ENCODE measurements around the gene IGF2BP1. TPM values are rescaled to one million over a fixed set of nuclear protein-coding genes. Genes with fewer than 3 reads are reported as not detected.

IGF2BP1 gene
- total and polyA plus RNA-seq, 2 of the 8 experiments (the other 6 are each of a cell fraction or from before 2014, with no cell fraction given): 41.6 to 513 TPM

DNA sequence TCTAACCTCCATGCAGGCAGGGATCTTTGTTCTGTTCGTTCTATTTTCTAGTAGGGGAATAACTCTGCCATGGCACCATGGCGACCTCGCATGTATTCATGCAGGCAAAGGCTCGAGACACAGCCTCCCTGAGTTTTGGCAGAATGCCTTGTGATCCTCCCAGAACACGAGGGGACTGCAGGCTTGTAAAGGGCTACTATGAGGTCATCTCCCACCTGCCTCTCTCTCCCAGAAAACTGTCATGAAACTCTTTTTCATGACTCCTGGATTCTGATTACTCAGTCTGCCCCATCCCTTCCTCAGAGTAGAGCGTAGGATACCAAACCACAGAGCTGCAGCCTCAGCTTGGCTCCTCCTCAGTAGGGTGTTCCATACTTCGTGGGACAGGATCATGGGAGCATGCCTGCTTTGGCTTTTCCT, 64.3 kb downstream of the IGF2BP1 start:
- H3K9ac ChIP-seq (replicated peaks in 1 of 4; ENCODE audit: extremely low read depth in 1 of 4, low read depth in 3 of 4, low read length in 3 of 4): no peak overlapping the region; a peak in 1 of 7 replicates
- no peaks in the 10 kb centered on the region for H3K23me2 ChIP-seq (ENCODE audit: low read depth, low read length)
- H3K36me3 ChIP-seq (ENCODE audit: control insufficient read depth in 2 of 4, insufficient read depth in 4 of 4, low read length in 3 of 4): peaks cover 0 to under 1% (median 0%) of the 10 kb centered on the region in 4 experiments; a peak in 1 of 8 replicates
- no peaks in the 10 kb centered on the region for H3K79me2 ChIP-seq (ENCODE audit: control insufficient read depth in 1 of 2, insufficient read depth in 2 of 2, low read length in 2 of 2)
- no peak overlapping the region for H4K5ac ChIP-seq (ENCODE audit: insufficient read length, low read depth, low read length)
- H3K4me2 ChIP-seq (ENCODE audit: insufficient read depth in 1 of 2, low read depth in 2 of 2, low read length in 2 of 2): no peak overlapping the region
- no peak overlapping the region for H3K23ac ChIP-seq (ENCODE audit: insufficient read length)
- no peak overlapping the region for H3K18ac ChIP-seq (ENCODE audit: extremely low read depth, low read length)
- H3K4me3 ChIP-seq (ENCODE audit: extremely low read depth in 1 of 4, insufficient read depth in 2 of 4, low read depth in 3 of 4, low read length in 4 of 4): no peak overlapping the region
- H3K27ac ChIP-seq (ENCODE audit: low read depth, low read length): no peak overlapping the region
- FAIRE-seq (no peak), DNase-seq (ENCODE audit: low read depth in 1 of 2, low spot score in 2 of 2) (no peak)
- H3K4me1 ChIP-seq (replicated peaks in 1 of 4; ENCODE audit: control insufficient read depth in 3 of 4, insufficient read depth in 4 of 4, low read length in 3 of 4): no peaks in the 10 kb centered on the region; a peak in 1 of 7 replicates
- ChIA-PET POLR2A (ENCODE audit: partially characterized antibody) (interaction anchor here (0.6 kb wide), 1 partner anchor 12 kb away, joined by 3 read pairs; no protein-coding TSS in a partner anchor), CTCF (ENCODE audit: partially characterized antibody) (interaction anchor here (0.7 to 1.3 kb wide), 2 partner anchors 29 to 82 kb away, joined by 5 to 6 read pairs; no protein-coding TSS in a partner anchor)
- H3K9me3 ChIP-seq (ENCODE audit: insufficient read depth in 2 of 2, low read depth in 1 of 2, low read length in 1 of 2): no peaks in the 10 kb centered on the region
- no peak overlapping the region for H2BK12ac ChIP-seq (ENCODE audit: low read depth, low read length)
- H2BK15ac ChIP-seq (ENCODE audit: low read length): no peak overlapping the region
- no peak overlapping the region for H2BK120ac ChIP-seq (replicated peaks; ENCODE audit: low read depth, low read length)
- no peak overlapping the region for H2AK5ac ChIP-seq (ENCODE audit: low read depth, low read length)
- no peaks in the 10 kb centered on the region for H4K20me1 ChIP-seq (replicated peaks in 1 of 2; ENCODE audit: control insufficient read depth in 1 of 2, insufficient read depth in 2 of 2, low read length in 2 of 2)
- no peak overlapping the region for H3K14ac ChIP-seq (ENCODE audit: insufficient read length)
- no peaks in the 10 kb centered on the region for H3K27me3 ChIP-seq (replicated peaks in 1 of 4; ENCODE audit: control insufficient read depth in 3 of 4, extremely low read depth in 1 of 4, insufficient read depth in 3 of 4, low read length in 3 of 4)
- H3K4ac ChIP-seq (replicated peaks; ENCODE audit: insufficient read length, low read depth, low read length): no peak overlapping the region
- H3K56ac ChIP-seq (replicated peaks; ENCODE audit: insufficient read length, low read depth, low read length): no peak overlapping the region
- H2AFZ ChIP-seq (ENCODE audit: low read length): no peak overlapping the region
- no peak overlapping the region for H2BK20ac ChIP-seq (ENCODE audit: low read length)
- H2BK5ac ChIP-seq (ENCODE audit: low read depth, low read length): no peak overlapping the region
- no peak overlapping the region for H4K8ac ChIP-seq (ENCODE audit: extremely low read depth, insufficient read depth, low read length)
- WGBS, 2 experiments (ENCODE audit: extremely low coverage in 1 of 2, insufficient coverage in 1 of 2, insufficient read length in 1 of 2, insufficient replicate concordance in 2 of 2, low coverage in 1 of 2, low lambda C conversion rate in 2 of 2, missing lambda C conversion rate in 1 of 2): 87% methylated on average over 7 of the region's 7 CpGs; no CpG with 5 or more reads in 1 of the 2 experiments
- no peaks in the 10 kb centered on the region for H3K79me1 ChIP-seq (ENCODE audit: low read depth, low read length)
- H4K91ac ChIP-seq (replicated peaks; ENCODE audit: insufficient read length, low read length): no peak overlapping the region
- TF ChIP-seq ASH2L (IDR thresholded peaks at IDR 0.05; ENCODE audit: low read length) (no peak), RAD21 (IDR thresholded peaks at IDR 0.05 in 1 of 2, conservative IDR thresholded peaks at IDR 0.05 in 1 of 2; ENCODE audit: low read depth in 2 of 2, low read length in 2 of 2) (no peak), CBX5 (IDR thresholded peaks at IDR 0.05; ENCODE audit: low read depth, low read length) (no peak), CREB1 (IDR thresholded peaks at IDR 0.05) (no peak), SRF (IDR thresholded peaks at IDR 0.05; ENCODE audit: low read depth, low read length) (no peak)
